ENCODE data around the gene PCNA. TPM values are rescaled to one million over a fixed set of nuclear protein-coding genes. Genes with fewer than 3 reads are reported as not detected.

PCNA gene
- total RNA-seq, 4 donors from 2014 or later, result 58.9 to 160 (median 97.1) TPM

- no peaks in the 10 kb centered on the region for H3K4me1 ChIP-seq
- no peak for TF ChIP-seq CTCF (IDR thresholded peaks at IDR 0.05)
- TF ChIP-seq POLR2A (IDR thresholded peaks at IDR 0.05), result no peak
- no peaks in the 10 kb centered on the region for H3K9me3 ChIP-seq
- DNase-seq, result no peak
- H3K4me3 ChIP-seq, result no peak overlapping the region
- H3K27ac ChIP-seq, result no peak overlapping the region
- 80 to 100% methylated on average over 2 of the region's 2 CpGs for WGBS, 2 donors
- no peaks in the 10 kb centered on the region for H3K27me3 ChIP-seq
- peaks cover 0 to 65% (median 2%) of the 10 kb centered on the region in 3 donors for H3K36me3 ChIP-seq
- intact Hi-C loops (cut with DNase I), result no loop called here
These were observed 23.3 kb downstream of the PCNA start for GRCh38 chr20:5096463-5096862.

GRCh38 chr20:5095931-5096330 is 23.8 kb downstream of the PCNA start:
- H3K27ac ChIP-seq, result no peak overlapping the region
- H3K36me3 ChIP-seq, result peaks cover 0 to 60% (median 0%) of the 10 kb centered on the region in 3 donors
- no peaks in the 10 kb centered on the region for H3K27me3 ChIP-seq
- TF ChIP-seq CTCF (IDR thresholded peaks at IDR 0.05) (no peak), POLR2A (IDR thresholded peaks at IDR 0.05) (no peak)
- no peaks in the 10 kb centered on the region for H3K4me1 ChIP-seq
- WGBS, 2 donors, result 80 to 100% methylated on average over 1 of the region's 3 CpGs
- H3K4me3 ChIP-seq, result no peak overlapping the region
- intact Hi-C loops (cut with DNase I), result no loop called here
- no peaks in the 10 kb centered on the region for H3K9me3 ChIP-seq
- DNase-seq, result no peak

GRCh38 chr20:5095454-5095853 is 24.3 kb downstream of the PCNA start:
- Histone ChIP-seq H3K9me3 (no peaks in the 10 kb centered on the region), H3K27ac (no peak overlapping the region), H3K36me3 (peaks cover 0 to 59% (median 0%) of the 10 kb centered on the region in 3 donors), H3K27me3 (no peaks in the 10 kb centered on the region), H3K4me1 (no peaks in the 10 kb centered on the region), H3K4me3 (no peak overlapping the region)
- 88 to 100% methylated on average over 2 to 3 of the region's 3 CpGs for WGBS, 2 donors
- TF ChIP-seq POLR2A (IDR thresholded peaks at IDR 0.05), result no peak
- TF ChIP-seq CTCF (IDR thresholded peaks at IDR 0.05), result no peak
- DNase-seq, result no peak
- intact Hi-C loops (cut with DNase I), result no loop called here

GRCh38 chr20:5092765-5093339 is 26.9 kb downstream of the PCNA start:
- H3K27me3 ChIP-seq, result no peaks in the 10 kb centered on the region
- peaks cover 0 to 33% (median 0%) of the 10 kb centered on the region in 3 donors for H3K36me3 ChIP-seq
- no peaks in the 10 kb centered on the region for H3K9me3 ChIP-seq
- 66 to 74% methylated on average over 4 of the region's 4 CpGs for WGBS, 2 donors
- peaks cover 0 to 5% (median 0%) of the 10 kb centered on the region in 3 donors for H3K4me1 ChIP-seq
- no peak for DNase-seq
- intact Hi-C loops (cut with DNase I), result no loop called here
- no peak for TF ChIP-seq CTCF (IDR thresholded peaks at IDR 0.05)
- H3K27ac ChIP-seq, result no peak overlapping the region
- H3K4me3 ChIP-seq, result no peak overlapping the region

GRCh38 chr20:5091902-5092301 is 27.9 kb downstream of the PCNA start:
- intact Hi-C loops (cut with DNase I), result no loop called here
- peaks cover 0 to 5% (median 0%) of the 10 kb centered on the region in 3 donors for H3K4me1 ChIP-seq
- 77 to 90% methylated on average over 6 of the region's 6 CpGs for WGBS, 2 donors
- H3K4me3 ChIP-seq, result no peak overlapping the region
- DNase-seq, result no peak
- H3K27ac ChIP-seq, result no peak overlapping the region
- H3K27me3 ChIP-seq, result no peaks in the 10 kb centered on the region
- no peaks in the 10 kb centered on the region for H3K9me3 ChIP-seq
- H3K36me3 ChIP-seq, result peaks cover 0 to 23% (median 0%) of the 10 kb centered on the region in 3 donors
- TF ChIP-seq POLR2A (IDR thresholded peaks at IDR 0.05), result no peak
- no peak for TF ChIP-seq CTCF (IDR thresholded peaks at IDR 0.05)

Measured in esophagus squamous epithelium (tissue), 5 donors.